GM12801 (cell line): ENCODE measurements around the gene FAM53C.

Experiments used
- CTCF ChIP-seq: IDR thresholded peaks from one replicate; pipeline ENCODE4 v1.5.1; 2011; ENCODE audit warnings: control low read depth; ENCODE audit not compliant: insufficient read length; ENCODE audit errors: extremely low read depth

Gene FAM53C

GRCh38 chr5:138352722-138353559, 14.9 kb downstream of the FAM53C start:
- TF ChIP-seq CTCF, result no peak

- no peak for TF ChIP-seq CTCF
Observed at GRCh38 chr5:138353560-138354080, 15.6 kb downstream of the FAM53C start.

GRCh38 chr5:138354387-138354786, 16.3 kb downstream of the FAM53C start:
- no peak for TF ChIP-seq CTCF

- no peak for TF ChIP-seq CTCF
Observed at GRCh38 chr5:138354926-138355378, 16.9 kb downstream of the FAM53C start.

- no peak for TF ChIP-seq CTCF
Observed at GRCh38 chr5:138359621-138360020, 21.6 kb downstream of the FAM53C start.

GRCh38 chr5:138360941-138361452, 22.9 kb downstream of the FAM53C start:
- no peak for TF ChIP-seq CTCF

- TF ChIP-seq CTCF, result no peak
Observed at GRCh38 chr5:138364576-138364975, 26.5 kb downstream of the FAM53C start.
